ENCODE data around the gene BOD1L2. TPM values are rescaled to one million over a fixed set of nuclear protein-coding genes. Genes with fewer than 3 reads are reported as not detected.

Gene BOD1L2
- total and polyA plus RNA-seq, 8 donors: not detected

GRCh38 chr18:57150081-57150480, 3.2 kb downstream of the BOD1L2 start:
- intact Hi-C loops (cut with DNase I; ENCODE audit: low total_unique reads): no loop called here
- WGBS, 5 donors: 58 to 73% (median 71%) methylated on average over 7 of the region's 7 CpGs

GRCh38 chr18:57150828-57151227, 3.9 kb downstream of the BOD1L2 start:
- Histone ChIP-seq H3K36me3 (no peaks in the 10 kb centered on the region), H3K4me3 (no peak overlapping the region), H3K4me1 (peaks cover 0 to 7% (median 0%) of the 10 kb centered on the region in 4 donors), H3K27ac (no peak overlapping the region), H3K9me3 (no peaks in the 10 kb centered on the region), H3K27me3 (peaks cover 0 to 24% (median 7%) of the 10 kb centered on the region in 3 donors)
- WGBS, 5 donors: 2 to 11% (median 8%) methylated on average over 7 of the region's 7 CpGs
- peak in 1 of 2 donors; percentile 42 for DNase-seq
- intact Hi-C loops (cut with DNase I; ENCODE audit: low total_unique reads): no loop called here
- TF ChIP-seq POLR2A (IDR thresholded peaks at IDR 0.05) (no peak), POLR2AphosphoS5 (IDR thresholded peaks at IDR 0.05) (no peak), EP300 (IDR thresholded peaks at IDR 0.05) (no peak)
- TF ChIP-seq, protein P1, sequence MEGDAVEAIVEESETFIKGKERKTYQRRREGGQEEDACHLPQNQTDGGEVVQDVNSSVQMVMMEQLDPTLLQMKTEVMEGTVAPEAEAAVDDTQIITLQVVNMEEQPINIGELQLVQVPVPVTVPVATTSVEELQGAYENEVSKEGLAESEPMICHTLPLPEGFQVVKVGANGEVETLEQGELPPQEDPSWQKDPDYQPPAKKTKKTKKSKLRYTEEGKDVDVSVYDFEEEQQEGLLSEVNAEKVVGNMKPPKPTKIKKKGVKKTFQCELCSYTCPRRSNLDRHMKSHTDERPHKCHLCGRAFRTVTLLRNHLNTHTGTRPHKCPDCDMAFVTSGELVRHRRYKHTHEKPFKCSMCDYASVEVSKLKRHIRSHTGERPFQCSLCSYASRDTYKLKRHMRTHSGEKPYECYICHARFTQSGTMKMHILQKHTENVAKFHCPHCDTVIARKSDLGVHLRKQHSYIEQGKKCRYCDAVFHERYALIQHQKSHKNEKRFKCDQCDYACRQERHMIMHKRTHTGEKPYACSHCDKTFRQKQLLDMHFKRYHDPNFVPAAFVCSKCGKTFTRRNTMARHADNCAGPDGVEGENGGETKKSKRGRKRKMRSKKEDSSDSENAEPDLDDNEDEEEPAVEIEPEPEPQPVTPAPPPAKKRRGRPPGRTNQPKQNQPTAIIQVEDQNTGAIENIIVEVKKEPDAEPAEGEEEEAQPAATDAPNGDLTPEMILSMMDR (IDR thresholded peaks at IDR 0.05): no peak

More at GRCh38 chr18:57150081-57150480, 3.2 kb downstream of the BOD1L2 start:
- no peak for TF ChIP-seq POLR2AphosphoS5 (IDR thresholded peaks at IDR 0.05)
- TF ChIP-seq EP300 (IDR thresholded peaks at IDR 0.05): no peak
- TF ChIP-seq, protein P1 (IDR thresholded peaks at IDR 0.05): no peak
- no peak for TF ChIP-seq POLR2A (IDR thresholded peaks at IDR 0.05)
- Histone ChIP-seq H3K27me3 (peaks cover 0 to 24% (median 7%) of the 10 kb centered on the region in 3 donors), H3K4me1 (peaks cover 0 to 7% (median 0%) of the 10 kb centered on the region in 4 donors), H3K36me3 (no peaks in the 10 kb centered on the region), H3K27ac (no peak overlapping the region), H3K4me3 (no peak overlapping the region), H3K9me3 (no peaks in the 10 kb centered on the region)
- no peak for DNase-seq

DNA sequence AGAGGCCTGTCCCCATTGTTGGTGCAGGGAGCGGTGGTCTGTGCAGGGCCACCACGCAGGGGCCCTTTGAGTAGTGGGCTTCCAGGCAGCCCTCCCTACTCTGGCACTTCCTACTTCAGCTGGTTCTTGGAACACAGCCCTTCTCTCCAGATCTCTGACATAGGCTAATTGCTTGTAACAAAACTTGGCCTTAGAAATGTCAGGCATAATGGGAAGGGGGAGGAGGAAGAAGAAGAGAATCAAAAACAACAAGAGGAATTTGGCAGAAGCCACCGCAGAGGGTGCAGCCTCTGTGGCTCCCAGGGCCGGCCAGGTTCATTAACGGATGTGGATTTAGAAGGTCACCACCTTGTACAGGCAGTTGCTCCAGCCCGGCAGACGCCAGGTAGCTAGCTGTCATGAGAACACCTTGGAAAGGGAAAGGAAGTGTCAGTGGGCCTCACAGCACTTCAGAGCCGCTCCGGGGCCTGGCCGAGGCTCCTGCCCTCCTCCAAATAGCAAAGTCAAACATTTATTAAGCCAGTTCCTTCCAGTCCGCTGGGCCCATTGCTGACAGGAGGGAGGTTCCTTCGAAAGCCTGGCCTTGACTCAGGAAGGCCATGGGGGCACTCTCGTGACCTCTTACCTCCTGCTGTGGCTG, 7.4 kb downstream of the BOD1L2 start:
- peaks cover 0 to 17% (median 7%) of the 10 kb centered on the region in 3 donors for H3K27me3 ChIP-seq
- WGBS, 5 donors: 31 to 52% (median 41%) methylated on average over 13 of the region's 13 CpGs
- no peaks in the 10 kb centered on the region for H3K9me3 ChIP-seq
- TF ChIP-seq, protein P1 (IDR thresholded peaks at IDR 0.05): no peak
- TF ChIP-seq POLR2A (IDR thresholded peaks at IDR 0.05) (no peak), POLR2AphosphoS5 (IDR thresholded peaks at IDR 0.05) (no peak), EP300 (IDR thresholded peaks at IDR 0.05) (no peak)
- peaks cover 0 to 7% (median 0%) of the 10 kb centered on the region in 4 donors for H3K4me1 ChIP-seq
- no peak overlapping the region for H3K27ac ChIP-seq
- intact Hi-C loops (cut with DNase I; ENCODE audit: low total_unique reads): no loop called here
- peak in 1 of 2 donors; percentile 17 for DNase-seq
- H3K36me3 ChIP-seq: no peaks in the 10 kb centered on the region
- no peak overlapping the region for H3K4me3 ChIP-seq

DNA sequence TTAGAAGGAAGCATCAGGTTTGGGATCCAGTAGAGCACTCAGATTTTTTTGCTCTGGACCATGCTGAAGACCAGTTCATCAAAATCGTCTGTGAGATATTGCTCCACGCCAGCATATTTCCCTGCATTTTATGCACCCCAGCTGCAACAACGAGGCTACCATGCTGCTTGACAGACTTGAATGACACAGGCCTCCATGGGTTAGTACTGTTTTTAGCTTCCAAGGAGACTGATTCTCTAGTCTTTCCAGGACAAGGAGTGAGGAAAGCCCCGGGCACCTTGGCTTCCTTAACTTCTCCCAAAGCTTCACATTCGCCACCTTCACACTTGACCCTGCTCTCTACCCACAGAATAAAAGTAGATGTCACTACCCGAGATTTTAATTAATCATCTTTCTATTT, 17.5 kb downstream of the BOD1L2 start:
- WGBS, 5 donors: 64 to 73% (median 69%) methylated on average over 6 of the region's 6 CpGs
- TF ChIP-seq EP300 (IDR thresholded peaks at IDR 0.05) (no peak), POLR2AphosphoS5 (IDR thresholded peaks at IDR 0.05) (no peak), POLR2A (IDR thresholded peaks at IDR 0.05) (no peak)
- TF ChIP-seq, protein P1 (IDR thresholded peaks at IDR 0.05): no peak
- no peak overlapping the region for H3K4me3 ChIP-seq
- intact Hi-C loops (cut with DNase I; ENCODE audit: low total_unique reads): no loop called here
- peaks cover 0 to 8% (median 7%) of the 10 kb centered on the region in 4 donors for H3K9me3 ChIP-seq
- H3K27ac ChIP-seq: no peak overlapping the region
- no peak for DNase-seq
- no peaks in the 10 kb centered on the region for H3K36me3 ChIP-seq
- H3K27me3 ChIP-seq: peaks cover 0 to 5% (median 0%) of the 10 kb centered on the region in 3 donors
- no peaks in the 10 kb centered on the region for H3K4me1 ChIP-seq
